ENCODE measurements around the gene EHBP1L1. TPM values are rescaled to one million over a fixed set of nuclear protein-coding genes. Genes with fewer than 3 reads are reported as not detected.

Gene EHBP1L1
- total RNA-seq, 1 donor from 2014 or later = 81.3 TPM

- Mint-ChIP-seq H3K4me3 (ENCODE audit: unreplicated experiment) (no peak overlapping the region), H3K4me1 (ENCODE audit: low read depth) (peaks cover 10% of the 10 kb centered on the region)
- no peak for DNase-seq (ENCODE audit: low spot score)
Observed at GRCh38 chr11:65532388-65533064, 43.3 kb upstream of the EHBP1L1 start.

DNA sequence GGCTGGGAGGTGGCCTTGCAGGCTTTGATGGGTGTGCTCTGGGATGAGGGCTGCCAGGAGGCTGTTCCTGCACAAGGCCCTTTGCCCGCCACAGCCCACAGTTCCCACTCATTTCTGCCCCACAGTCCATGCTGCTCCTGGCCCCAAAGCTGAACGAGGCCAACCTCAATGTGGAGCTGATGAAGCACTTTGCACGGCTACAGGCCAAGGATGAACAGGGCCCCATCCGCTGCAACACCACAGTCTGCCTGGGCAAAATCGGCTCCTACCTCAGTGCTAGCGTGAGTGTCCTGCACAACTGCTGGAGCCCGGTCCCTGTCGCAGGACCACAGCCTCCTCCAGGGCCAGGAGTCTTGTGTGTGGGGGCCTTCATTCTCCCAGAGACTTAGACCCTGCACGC lies 40.8 kb upstream of the EHBP1L1 start:
- peaks cover 7% of the 10 kb centered on the region for H3K4me1 Mint-ChIP-seq (ENCODE audit: low read depth)
- no peak for DNase-seq (ENCODE audit: low spot score)
- TF ChIP-seq, protein P1, sequence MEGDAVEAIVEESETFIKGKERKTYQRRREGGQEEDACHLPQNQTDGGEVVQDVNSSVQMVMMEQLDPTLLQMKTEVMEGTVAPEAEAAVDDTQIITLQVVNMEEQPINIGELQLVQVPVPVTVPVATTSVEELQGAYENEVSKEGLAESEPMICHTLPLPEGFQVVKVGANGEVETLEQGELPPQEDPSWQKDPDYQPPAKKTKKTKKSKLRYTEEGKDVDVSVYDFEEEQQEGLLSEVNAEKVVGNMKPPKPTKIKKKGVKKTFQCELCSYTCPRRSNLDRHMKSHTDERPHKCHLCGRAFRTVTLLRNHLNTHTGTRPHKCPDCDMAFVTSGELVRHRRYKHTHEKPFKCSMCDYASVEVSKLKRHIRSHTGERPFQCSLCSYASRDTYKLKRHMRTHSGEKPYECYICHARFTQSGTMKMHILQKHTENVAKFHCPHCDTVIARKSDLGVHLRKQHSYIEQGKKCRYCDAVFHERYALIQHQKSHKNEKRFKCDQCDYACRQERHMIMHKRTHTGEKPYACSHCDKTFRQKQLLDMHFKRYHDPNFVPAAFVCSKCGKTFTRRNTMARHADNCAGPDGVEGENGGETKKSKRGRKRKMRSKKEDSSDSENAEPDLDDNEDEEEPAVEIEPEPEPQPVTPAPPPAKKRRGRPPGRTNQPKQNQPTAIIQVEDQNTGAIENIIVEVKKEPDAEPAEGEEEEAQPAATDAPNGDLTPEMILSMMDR (IDR thresholded peaks at IDR 0.05) = no peak
- H3K27ac Mint-ChIP-seq (ENCODE audit: unreplicated experiment) = peak overlapping the region; percentile 51
- H3K27me3 Mint-ChIP-seq (ENCODE audit: low read depth) = no peaks in the 10 kb centered on the region
- H3K4me3 Mint-ChIP-seq (ENCODE audit: unreplicated experiment) = no peak overlapping the region
- H3K36me3 Mint-ChIP-seq (ENCODE audit: low read depth) = peaks cover 23% of the 10 kb centered on the region
- no peaks in the 10 kb centered on the region for H3K9me3 Mint-ChIP-seq (ENCODE audit: low read depth)

More at GRCh38 chr11:65532388-65533064, 43.3 kb upstream of the EHBP1L1 start:
- H3K9me3 Mint-ChIP-seq (ENCODE audit: low read depth) = no peaks in the 10 kb centered on the region
- peaks cover 28% of the 10 kb centered on the region for H3K36me3 Mint-ChIP-seq (ENCODE audit: low read depth)
- no peaks in the 10 kb centered on the region for H3K27me3 Mint-ChIP-seq (ENCODE audit: low read depth)
- no peak overlapping the region for H3K27ac Mint-ChIP-seq (ENCODE audit: unreplicated experiment)
- TF ChIP-seq, protein P1 (IDR thresholded peaks at IDR 0.05) = no peak

DNA sequence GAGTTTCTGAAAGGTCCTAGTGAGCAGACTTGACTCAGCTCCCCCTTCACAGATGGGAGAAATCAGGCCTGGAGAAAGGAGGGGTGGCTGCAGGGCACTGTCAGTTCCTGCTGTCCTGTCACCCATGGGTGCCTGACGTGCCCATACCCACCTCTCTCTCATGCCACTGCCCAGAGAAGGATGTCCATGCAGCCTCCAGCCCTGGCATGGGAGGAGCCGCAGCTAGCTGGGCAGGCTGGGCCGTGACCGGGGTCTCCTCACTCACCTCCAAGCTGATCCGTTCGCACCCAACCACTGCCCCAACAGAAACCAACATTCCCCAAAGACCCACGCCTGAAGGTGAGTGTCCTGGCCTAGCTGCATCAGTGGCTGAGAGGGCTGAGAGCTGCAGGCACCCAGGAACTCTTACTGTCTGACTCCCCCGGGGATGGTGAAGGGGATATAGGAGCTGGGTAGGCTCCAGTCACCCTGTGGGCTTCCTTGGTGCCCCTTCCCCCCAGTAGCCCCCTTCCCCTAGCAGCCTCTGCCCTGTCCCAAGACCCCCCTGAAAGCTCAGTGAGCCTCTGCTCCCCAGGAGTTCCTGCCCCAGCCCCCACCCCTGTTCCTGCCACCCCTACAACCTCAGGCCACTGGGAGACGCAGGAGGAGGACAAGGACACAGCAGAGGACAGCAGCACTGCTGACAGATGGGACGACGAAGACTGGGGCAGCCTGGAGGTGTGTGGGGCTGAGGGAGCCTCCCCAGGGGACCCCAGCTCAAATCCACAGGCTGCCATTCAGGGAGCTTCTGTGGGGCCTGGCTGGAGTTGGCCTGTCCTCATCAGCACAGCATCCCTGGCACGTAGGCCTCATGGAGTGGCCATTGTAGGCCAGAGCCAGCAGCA lies 39.2 kb upstream of the EHBP1L1 start:
- TF ChIP-seq, protein P1 (IDR thresholded peaks at IDR 0.05) = no peak
- Mint-ChIP-seq H3K4me1 (ENCODE audit: low read depth) (peaks cover 20% of the 10 kb centered on the region), H3K4me3 (ENCODE audit: unreplicated experiment) (no peak overlapping the region), H3K9me3 (ENCODE audit: low read depth) (no peaks in the 10 kb centered on the region), H3K36me3 (ENCODE audit: low read depth) (peaks cover 11% of the 10 kb centered on the region), H3K27me3 (ENCODE audit: low read depth) (no peaks in the 10 kb centered on the region), H3K27ac (ENCODE audit: unreplicated experiment) (no peak overlapping the region)
- DNase-seq (ENCODE audit: low spot score) = no peak

DNA sequence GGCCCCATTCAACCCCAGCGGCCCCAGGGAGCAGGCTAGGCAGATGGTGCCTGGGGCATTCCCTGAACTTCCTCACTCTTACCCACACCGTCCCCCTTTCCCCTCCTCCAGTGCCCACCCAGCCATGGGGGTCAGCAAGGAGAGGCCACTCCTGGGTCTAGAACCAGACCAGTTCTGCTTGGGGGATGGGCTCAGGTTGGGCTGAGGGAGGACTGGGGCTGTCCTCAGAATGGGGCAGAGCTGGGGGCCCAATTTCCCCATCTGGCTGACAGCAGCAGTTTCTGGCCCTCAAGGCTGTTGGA lies 38.6 kb upstream of the EHBP1L1 start:
- H3K36me3 Mint-ChIP-seq (ENCODE audit: low read depth) = peaks cover 9% of the 10 kb centered on the region
- no peaks in the 10 kb centered on the region for H3K27me3 Mint-ChIP-seq (ENCODE audit: low read depth)
- H3K27ac Mint-ChIP-seq (ENCODE audit: unreplicated experiment) = no peak overlapping the region
- DNase-seq (ENCODE audit: low spot score) = no peak
- TF ChIP-seq, protein P1 (IDR thresholded peaks at IDR 0.05) = no peak
- peaks cover 24% of the 10 kb centered on the region for H3K4me1 Mint-ChIP-seq (ENCODE audit: low read depth)
- no peak overlapping the region for H3K4me3 Mint-ChIP-seq (ENCODE audit: unreplicated experiment)
- H3K9me3 Mint-ChIP-seq (ENCODE audit: low read depth) = no peaks in the 10 kb centered on the region

DNA sequence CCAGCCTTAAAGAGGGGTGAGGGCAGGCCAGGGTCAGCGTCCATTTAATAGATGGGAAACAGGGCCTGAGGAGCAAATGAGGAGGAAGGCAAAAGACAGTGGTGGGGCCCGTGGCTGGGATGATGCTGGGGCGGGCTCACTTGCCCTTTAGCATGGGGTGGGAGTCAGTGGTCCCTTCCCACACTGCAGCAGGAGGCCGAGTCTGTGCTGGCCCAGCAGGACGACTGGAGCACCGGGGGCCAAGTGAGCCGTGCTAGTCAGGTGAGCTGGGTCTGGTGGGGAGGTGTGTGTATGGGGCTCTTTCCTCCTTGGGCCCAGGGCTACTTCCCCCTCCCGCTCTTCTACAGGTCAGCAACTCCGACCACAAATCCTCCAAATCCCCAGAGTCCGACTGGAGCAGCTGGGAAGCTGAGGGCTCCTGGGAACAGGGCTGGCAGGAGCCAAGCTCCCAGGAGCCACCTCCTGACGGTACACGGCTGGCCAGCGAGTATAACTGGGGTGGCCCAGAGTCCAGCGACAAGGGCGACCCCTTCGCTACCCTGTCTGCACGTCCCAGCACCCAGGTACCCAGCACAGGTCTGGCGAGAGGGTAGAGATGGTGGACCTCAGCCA lies 38.1 kb upstream of the EHBP1L1 start:
- H3K4me1 Mint-ChIP-seq (ENCODE audit: low read depth) = peaks cover 24% of the 10 kb centered on the region
- peak overlapping the region; percentile 55 for H3K27ac Mint-ChIP-seq (ENCODE audit: unreplicated experiment)
- no peak overlapping the region for H3K4me3 Mint-ChIP-seq (ENCODE audit: unreplicated experiment)
- peaks cover 9% of the 10 kb centered on the region for H3K36me3 Mint-ChIP-seq (ENCODE audit: low read depth)
- H3K9me3 Mint-ChIP-seq (ENCODE audit: low read depth) = no peaks in the 10 kb centered on the region
- TF ChIP-seq, protein P1 (IDR thresholded peaks at IDR 0.05) = peak; percentile 11
- no peak for DNase-seq (ENCODE audit: low spot score)
- H3K27me3 Mint-ChIP-seq (ENCODE audit: low read depth) = no peaks in the 10 kb centered on the region
